AG20443 (cell line): ENCODE results near the gene CACNA2D3.

Experiments
- DNase-seq: peaks from one replicate; pipeline ENCODE4 v3.0.0; 2012; ENCODE audit warnings: low spot score, mixed read lengths

Gene CACNA2D3

GRCh38 chr3:54374214-54374852 is 252.0 kb downstream of the CACNA2D3 start:
- no peak for DNase-seq

DNA sequence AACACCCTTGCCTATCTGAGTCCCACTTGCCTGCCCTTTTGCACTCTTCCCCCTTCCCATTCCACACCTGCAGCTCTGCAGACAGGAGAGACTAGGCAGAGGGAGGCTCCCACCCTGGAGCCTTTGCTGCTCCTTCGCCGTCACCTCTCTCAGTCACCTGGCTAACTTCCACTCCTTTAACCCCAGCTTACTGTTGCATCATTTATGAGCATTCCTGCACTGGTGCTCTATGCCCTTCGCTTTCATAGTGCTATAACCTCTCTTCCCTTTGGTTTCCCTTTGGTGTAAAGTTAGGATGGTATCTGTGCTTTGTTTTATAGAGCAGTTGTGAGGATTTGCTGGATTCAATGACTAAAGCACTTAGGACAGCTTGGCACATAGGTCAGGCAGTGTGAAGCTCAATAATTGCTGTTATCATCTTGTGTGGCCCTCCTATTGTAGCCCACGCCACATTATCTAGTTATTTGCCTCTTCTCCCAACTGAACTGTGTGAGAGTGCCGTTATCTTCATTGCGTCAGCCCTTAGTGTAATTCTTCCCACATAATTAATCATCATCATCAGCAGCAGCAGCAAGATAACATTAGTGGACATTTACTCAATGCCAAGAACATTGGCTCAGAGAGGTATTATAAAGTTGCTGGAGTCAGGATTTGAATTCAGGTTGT is 253.9 kb downstream of the CACNA2D3 start:
- no peak for DNase-seq

DNA sequence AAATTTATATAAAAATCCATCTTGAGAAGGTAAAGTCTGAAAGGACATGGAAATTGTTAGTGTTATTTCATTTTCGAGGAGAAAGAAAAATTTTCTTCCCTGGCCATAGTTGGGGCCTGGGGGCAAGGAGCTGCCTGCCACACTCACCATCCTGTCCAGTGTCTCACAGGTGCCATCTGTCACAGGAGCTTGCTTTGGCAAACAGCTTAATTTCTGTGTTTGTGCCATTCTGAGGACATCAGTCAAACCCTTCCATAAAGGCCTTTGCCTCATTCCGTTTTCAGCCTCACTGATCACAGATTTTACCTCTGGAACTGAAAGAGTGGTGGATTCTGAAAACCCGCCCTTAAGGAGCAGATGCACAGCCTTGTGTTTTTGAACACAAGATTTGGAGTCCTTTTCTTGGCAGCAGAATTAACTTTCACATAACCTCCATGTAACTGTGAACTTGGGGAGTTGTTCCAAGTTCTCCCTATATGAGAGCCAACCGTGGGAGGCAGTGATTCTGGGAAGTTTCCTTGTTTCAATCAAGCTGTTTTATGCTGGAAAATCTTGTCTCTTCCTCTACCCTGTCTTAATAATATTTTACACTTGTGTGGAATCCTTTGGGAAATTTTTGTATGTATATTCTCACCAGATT is 254.7 kb downstream of the CACNA2D3 start:
- DNase-seq = no peak

GRCh38 chr3:54378184-54378583 is 255.8 kb downstream of the CACNA2D3 start:
- no peak for DNase-seq

- DNase-seq = no peak
These were observed 261.9 kb downstream of the CACNA2D3 start for GRCh38 chr3:54384279-54384678.

DNA sequence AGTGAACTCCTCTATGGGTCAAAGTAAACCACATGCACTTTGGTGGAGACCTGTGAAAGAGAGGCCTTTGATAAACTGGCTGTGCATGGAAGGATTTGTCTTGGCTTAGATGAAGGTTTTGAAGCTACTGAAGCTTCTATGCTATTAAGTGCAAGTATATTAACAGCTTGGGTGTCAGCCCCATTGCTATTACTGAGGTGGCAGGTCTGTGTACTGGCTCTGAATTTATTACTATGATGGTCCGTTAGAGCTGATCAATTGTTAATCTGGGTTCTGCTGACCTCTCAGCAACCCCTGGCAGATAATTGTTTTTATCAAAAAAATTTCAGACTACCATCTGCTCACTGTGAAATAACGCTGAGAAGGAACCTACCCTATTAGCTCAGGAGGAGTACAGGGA is 268.2 kb downstream of the CACNA2D3 start:
- DNase-seq = no peak

DNA sequence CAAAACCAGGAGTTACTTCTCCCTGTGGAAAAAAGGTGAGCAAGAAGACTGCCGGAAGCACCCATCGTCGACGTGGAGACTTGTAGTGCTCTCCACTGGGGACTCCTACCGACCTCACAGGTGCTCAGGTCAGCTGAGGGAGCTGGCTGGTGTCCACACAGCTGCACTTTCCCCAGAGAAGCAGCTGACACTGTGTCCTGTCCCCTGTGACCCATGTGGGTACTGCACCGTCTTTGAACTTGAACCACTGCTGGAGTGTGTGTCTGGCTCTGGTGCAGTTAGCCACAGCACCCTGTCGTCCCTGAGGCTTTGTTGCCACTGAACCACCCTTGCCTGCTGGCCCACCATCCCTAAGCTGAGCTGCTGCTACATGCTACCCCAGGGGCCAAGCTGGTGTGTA is 270.8 kb downstream of the CACNA2D3 start:
- DNase-seq = no peak

DNA sequence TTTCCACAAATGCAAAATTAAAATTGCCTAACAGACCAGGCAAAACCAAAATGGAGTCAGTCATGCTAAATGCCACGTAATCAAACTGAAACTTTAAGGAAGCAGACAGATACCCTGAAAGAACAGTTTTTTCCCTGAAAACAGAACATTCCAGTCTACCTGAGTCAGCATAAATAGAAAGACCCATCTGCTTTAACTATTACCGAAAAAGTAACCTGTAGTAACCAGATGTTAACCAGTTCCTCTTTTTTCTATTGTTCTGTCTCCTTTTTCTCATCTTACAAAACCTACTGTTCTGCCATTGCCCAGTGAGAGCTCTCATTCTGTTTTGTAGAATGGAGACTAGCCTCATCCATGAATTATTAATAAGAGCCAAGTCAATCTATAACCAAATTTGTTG is 286.0 kb downstream of the CACNA2D3 start:
- DNase-seq = no peak

- DNase-seq = no peak
These were observed 299.6 kb downstream of the CACNA2D3 start for GRCh38 chr3:54421943-54422342.

- no peak for DNase-seq
These were observed 301.9 kb downstream of the CACNA2D3 start for GRCh38 chr3:54424292-54424691.

DNA sequence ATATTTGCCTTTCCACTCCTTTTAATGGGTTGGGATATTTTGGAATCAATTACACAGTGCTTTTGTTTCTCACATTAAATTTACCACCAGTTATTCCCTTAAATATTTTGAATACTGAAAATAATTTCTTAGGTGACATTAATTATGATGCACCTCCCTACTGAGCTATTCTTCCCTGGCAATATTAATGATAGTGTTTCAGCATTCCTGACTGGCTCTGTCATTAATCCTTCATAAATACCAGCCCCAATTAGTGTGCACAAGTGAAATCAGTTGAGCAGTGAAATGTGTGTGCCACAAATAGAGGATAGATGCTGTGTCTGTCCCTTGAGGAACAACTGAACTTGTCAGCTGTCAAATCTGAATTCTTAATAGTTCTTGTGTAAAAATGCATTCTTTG is 304.0 kb downstream of the CACNA2D3 start:
- no peak for DNase-seq

DNA sequence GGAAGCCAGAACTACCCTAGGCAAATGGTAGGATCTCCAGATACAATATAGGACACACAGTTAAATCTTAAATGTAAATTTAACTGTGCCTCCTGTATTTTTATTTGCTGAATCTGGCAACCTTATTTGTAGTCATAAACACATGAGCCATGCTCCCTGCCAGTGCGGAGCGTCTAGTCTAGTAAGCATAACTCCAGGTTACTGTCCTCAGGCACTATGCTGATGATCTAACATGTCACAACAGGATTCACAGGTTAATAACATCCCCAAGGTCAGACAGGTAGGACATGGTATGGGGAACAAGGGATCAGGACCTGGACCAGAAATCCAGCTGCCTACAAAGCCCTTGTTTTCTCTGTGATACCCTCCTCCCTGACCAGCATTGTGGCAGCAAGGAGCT is 305.1 kb downstream of the CACNA2D3 start:
- no peak for DNase-seq

DNA sequence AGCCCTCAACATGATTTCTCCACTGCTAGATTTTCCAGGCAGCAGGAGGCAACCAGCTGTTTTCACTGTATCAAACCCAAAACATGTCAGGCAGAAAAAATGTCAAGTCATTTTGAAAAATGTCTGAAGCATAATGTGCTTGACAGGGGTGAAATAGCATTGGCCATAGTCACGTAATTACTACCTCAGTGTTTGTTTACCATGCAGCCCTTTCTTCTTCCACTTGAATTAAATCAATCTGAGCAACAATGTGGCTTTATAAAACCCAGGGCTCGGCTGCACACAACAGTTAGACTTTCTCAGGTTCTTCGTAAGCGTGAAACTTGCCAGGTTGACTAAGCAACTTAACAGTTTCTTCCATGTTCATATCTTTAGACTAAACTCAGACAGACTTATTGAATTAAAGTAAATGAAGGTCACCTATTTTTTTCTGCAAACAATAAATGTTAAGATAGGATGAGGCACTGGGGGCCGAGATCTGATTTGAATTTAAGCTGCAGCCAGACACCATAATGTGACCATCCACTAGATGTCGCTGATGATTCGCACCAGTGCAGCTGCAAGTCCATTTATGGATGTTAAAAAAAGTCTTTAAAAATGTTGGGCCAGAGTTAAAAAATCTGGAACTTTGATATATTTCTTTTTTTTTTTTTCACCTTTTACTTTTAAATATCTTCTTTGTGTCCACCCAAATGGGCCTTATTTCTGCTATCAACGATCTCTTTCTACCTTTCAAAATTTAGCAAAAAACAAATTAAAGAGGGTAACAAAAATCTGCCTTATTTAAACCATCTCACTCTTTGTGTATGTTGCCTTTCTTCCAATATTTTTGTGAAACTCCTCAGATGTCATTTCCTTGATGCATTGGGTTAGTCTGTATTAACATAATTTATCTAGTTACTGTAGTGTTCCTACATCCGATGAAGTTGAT is 305.9 kb downstream of the CACNA2D3 start:
- peak; percentile 80 for DNase-seq

DNA sequence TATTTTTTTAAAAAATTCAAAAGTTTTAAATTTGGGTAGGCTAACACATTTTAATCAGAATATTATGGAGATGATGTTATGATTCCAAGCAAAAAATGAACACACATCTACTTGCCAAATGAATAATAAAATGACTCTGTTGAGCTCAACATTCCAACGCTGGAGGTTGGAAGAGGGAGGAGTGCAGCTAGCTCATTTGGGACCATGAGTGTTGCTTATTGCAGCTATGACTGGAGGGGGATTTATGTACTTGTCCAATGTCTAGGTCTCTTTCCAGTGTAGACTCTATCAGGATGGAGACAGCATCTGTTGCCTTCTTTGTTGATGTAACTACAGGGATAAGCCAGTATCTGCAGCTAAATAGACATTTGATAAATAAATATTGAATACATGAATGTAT is 310.6 kb downstream of the CACNA2D3 start:
- no peak for DNase-seq

GRCh38 chr3:54433846-54434245 is 311.5 kb downstream of the CACNA2D3 start:
- DNase-seq = no peak

- DNase-seq = no peak
These were observed 312.4 kb downstream of the CACNA2D3 start for GRCh38 chr3:54434756-54435155.

DNA sequence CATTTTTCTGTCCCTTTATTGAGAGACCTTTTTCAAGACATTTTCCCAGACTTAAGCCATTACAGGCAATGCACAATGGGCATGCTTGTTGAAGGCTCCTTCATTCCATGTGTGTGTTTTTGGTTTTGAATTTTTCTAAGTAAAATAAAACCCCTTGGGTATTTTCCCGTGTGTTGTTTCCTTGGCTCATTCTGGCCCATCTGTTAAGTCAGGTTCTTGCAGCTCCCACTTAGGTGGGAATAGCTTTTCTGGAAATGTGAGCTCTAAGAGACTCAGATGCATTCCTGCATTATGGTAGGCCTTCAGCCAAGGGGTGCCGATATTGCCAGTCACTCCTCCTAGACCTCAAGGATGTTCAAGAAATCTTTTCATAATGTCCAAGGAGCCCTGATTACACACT is 314.9 kb downstream of the CACNA2D3 start:
- no peak for DNase-seq

GRCh38 chr3:54443561-54444161 is 321.3 kb downstream of the CACNA2D3 start:
- no peak for DNase-seq

DNA sequence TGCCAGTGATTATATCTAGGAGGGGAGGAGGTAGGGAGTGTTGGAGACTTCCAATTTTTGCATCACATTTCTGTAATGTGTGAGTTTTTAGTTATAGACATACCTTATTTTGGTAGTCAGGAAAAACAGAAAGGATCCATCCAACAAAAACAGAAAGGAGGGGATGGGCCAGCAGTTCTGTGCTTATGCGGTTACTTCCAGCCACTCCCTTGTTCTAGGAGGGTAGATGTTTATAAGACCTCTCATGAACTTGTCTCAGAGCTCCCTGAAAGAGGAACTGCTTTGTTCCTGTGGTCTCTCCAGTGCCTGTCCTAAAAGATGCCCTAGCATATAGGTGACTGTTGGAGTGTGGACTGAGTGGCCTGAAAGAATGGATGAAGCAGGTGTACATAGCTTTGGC is 323.3 kb downstream of the CACNA2D3 start:
- DNase-seq = no peak

DNA sequence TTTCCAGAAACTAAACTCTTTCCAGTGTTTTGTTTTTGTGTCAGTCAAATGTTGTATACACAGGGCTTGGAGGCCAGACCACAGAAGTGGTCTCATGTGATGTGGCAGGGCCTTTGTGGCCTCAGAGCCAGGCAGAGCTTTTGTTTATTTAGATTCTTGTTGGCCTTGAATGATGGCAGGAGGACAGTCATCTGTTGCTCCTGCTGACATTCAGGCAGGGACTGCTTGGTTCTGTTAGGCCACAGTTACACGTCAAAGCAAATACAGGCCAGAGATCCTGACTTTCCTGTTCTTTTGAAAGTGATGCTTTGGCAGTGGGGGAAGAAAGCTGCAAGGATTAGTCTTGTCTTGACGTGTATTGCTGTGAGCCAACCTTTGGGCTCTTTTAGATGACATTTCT is 325.1 kb downstream of the CACNA2D3 start:
- DNase-seq = no peak

DNA sequence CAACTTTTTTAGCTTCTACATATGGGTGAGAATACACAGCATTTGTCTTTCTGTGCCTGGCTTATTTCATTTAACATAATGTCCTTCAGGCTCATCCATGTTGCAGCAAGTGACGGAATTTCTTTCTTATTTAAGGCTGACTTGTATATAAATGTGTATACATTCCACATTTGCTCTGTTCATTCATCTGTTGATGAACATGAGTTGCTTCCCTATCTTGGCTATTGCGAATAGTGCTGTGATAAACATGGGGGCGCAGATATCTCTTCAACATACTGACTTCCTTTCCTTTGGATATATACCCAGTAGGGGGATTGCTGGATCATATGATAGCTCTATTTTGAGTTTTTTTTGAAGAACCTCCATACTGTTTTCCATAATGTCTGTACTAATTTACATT is 332.5 kb downstream of the CACNA2D3 start:
- DNase-seq = no peak

GRCh38 chr3:54458357-54458756 is 336.0 kb downstream of the CACNA2D3 start:
- no peak for DNase-seq
